CD4-positive, alpha-beta memory T cell (primary cell): Measurements from ENCODE around the gene ZBTB4. TPM values are rescaled to one million over a fixed set of nuclear protein-coding genes. Genes with fewer than 3 reads are reported as not detected.

ENCODE experiments used
- CTCF ChIA-PET: fragments of 350-600 bp; sonication (Branson Sonifier 250); formaldehyde crosslinking; loops from one replicate; lab custom pipeline; 2021; ENCODE audit warnings: inconsistent platforms; ENCODE audit not compliant: partially characterized antibody; lab: Charles Lee
- POLR2A ChIA-PET: fragments of 350-600 bp; sonication (Branson Sonifier 250); formaldehyde crosslinking; loops from one replicate; lab custom pipeline; 2021; ENCODE audit not compliant: partially characterized antibody; lab: Charles Lee
- DNase-seq, 5 donors: peaks; one replicate each; pipeline versions ENCODE4 v3.0.0 to v3.0.0-alpha.2; 2020 to 2022; ENCODE audit warnings: mixed read lengths in 1 of 5
- H3K27ac ChIP-seq: one replicate; pipeline ENCODE4 v1.7.0; 2013; ENCODE audit warnings: low read depth, low read length
- H3K27me3 ChIP-seq: 2 replicates; pipeline ENCODE4 v1.7.0; 2013; ENCODE audit warnings: mild to moderate bottlenecking, low read length, moderate library complexity; ENCODE audit not compliant: insufficient read depth
- H3K36me3 ChIP-seq: 2 replicates; pipeline ENCODE4 v1.7.0; 2013; ENCODE audit warnings: mild to moderate bottlenecking, low read length, moderate library complexity; ENCODE audit not compliant: insufficient read depth
- H3K4me1 ChIP-seq: 2 replicates; pipeline ENCODE4 v1.7.0; 2013; ENCODE audit warnings: mild to moderate bottlenecking, low read length, moderate library complexity; ENCODE audit not compliant: insufficient read depth
- H3K4me3 ChIP-seq, 2 donors: one replicate each; pipeline ENCODE4 v1.7.0; 2013; ENCODE audit warnings: low read length in 2 of 2, mild to moderate bottlenecking in 1 of 2
- H3K9me3 ChIP-seq, 2 donors: one replicate each; pipeline ENCODE4 v1.7.0; 2013; ENCODE audit warnings: low read length in 2 of 2, control low read depth in 1 of 2; ENCODE audit not compliant: control insufficient read depth in 1 of 2
- H3K27ac Mint-ChIP-seq, 7 donors: one replicate each; pipeline ENCODE4 v1.8.0; 2020 to 2021; ENCODE audit warnings: mixed read lengths in 7 of 7, mild to moderate bottlenecking in 6 of 7, inconsistent platforms in 3 of 7, moderate library complexity in 3 of 7
- H3K27me3 Mint-ChIP-seq, 2 donors: one replicate each; pipeline ENCODE4 v1.8.0; 2020 to 2021; ENCODE audit warnings: mixed read lengths in 2 of 2
- H3K36me3 Mint-ChIP-seq, 2 donors: one replicate each; pipeline ENCODE4 v1.8.0; 2020 to 2021; ENCODE audit warnings: mixed read lengths in 2 of 2, inconsistent platforms in 1 of 2, mild to moderate bottlenecking in 1 of 2
- H3K4me1 Mint-ChIP-seq, 4 donors: one replicate each; pipeline ENCODE4 v1.8.0; 2020 to 2021; ENCODE audit warnings: mixed read lengths in 4 of 4, mild to moderate bottlenecking in 1 of 4
- H3K4me3 Mint-ChIP-seq, 8 donors: one replicate each; pipeline ENCODE4 v1.8.0; 2020 to 2021; ENCODE audit warnings: mixed read lengths in 8 of 8, mild to moderate bottlenecking in 7 of 8, moderate library complexity in 6 of 8, inconsistent platforms in 3 of 8
- H3K9me3 Mint-ChIP-seq, 8 donors: one replicate each; pipeline ENCODE4 v1.8.0; 2020 to 2021; ENCODE audit warnings: mixed read lengths in 8 of 8, mild to moderate bottlenecking in 5 of 8, inconsistent platforms in 3 of 8, moderate library complexity in 1 of 8
- intact Hi-C: fragments of 100-400 bp; cut with micrococcal nuclease; formaldehyde crosslinking; loops from one replicate; pipeline ENCODE4 v1.15.1; 2023
- polyA plus RNA-seq, 2 donors: library from polyadenylated mRNA; unstranded; fragments of 300-500 nt; fragmentation: Illumina TruSeq; gene quantifications; one replicate each; pipeline ENCODE4 v1.2.3, GENCODE V29; 2021
- total RNA-seq, 2 experiments: library from RNA; stranded (reverse); gene quantifications; one replicate each; pipeline ENCODE4 v1.2.3, GENCODE V29; 2021

ZBTB4 gene
- total and polyA plus RNA-seq, 4 experiments from 2014 or later, result 4.6 to 75.7 (median 48.2) TPM

DNA sequence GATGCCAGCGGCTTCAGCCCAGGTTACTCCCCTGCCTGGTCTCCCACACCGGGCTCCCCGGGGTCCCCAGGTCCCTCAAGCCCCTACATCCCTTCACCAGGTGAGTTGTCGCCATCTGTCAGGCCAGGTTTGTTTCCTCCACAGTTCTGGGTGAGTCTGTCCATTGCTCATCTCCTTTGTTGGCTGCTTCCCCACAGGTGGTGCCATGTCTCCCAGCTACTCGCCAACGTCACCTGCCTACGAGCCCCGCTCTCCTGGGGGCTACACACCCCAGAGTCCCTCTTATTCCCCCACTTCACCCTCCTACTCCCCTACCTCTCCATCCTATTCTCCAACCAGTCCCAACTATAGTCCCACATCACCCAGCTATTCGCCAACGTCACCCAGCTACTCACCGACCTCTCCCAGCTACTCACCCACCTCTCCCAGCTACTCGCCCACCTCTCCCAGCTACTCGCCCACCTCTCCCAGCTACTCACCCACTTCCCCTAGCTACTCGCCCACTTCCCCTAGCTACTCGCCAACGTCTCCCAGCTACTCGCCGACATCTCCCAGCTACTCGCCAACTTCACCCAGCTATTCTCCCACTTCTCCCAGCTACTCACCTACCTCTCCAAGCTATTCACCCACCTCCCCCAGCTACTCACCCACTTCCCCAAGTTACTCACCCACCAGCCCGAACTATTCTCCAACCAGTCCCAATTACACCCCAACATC lies 33.6 kb upstream of the ZBTB4 start:
- H3K27me3 Mint-ChIP-seq, result no peaks in the 10 kb centered on the region
- no peak overlapping the region for H3K27ac ChIP-seq
- intact Hi-C loops, result no loop called here
- ChIA-PET POLR2A (interaction anchor here (0.7 to 4.8 kb wide), 10 partner anchors 10 to 173 kb away, joined by 3 to 40 read pairs (median 4); partner anchors contain the start of genes POLR2A, SENP3 and ZBTB4), CTCF (interaction anchor here (0.6 to 6.9 kb wide), 21 partner anchors 9 to 233 kb away, joined by 3 to 173 read pairs (median 6); partner anchors contain the start of genes SENP3, SOX15, TMEM102 and TNFSF12)
- peak overlapping the region in 3 of 7 donors; percentile 43 to 59 (median 52) for H3K27ac Mint-ChIP-seq
- H3K9me3 Mint-ChIP-seq, result no peaks in the 10 kb centered on the region
- H3K4me1 Mint-ChIP-seq, result peaks cover 0 to 2% (median under 1%) of the 10 kb centered on the region in 4 donors
- no peaks in the 10 kb centered on the region for H3K27me3 ChIP-seq
- peaks cover 46 to 67% of the 10 kb centered on the region in 2 donors for H3K36me3 Mint-ChIP-seq
- no peaks in the 10 kb centered on the region for H3K9me3 ChIP-seq
- no peak for DNase-seq
- H3K4me3 Mint-ChIP-seq, result no peak overlapping the region
- H3K4me3 ChIP-seq, result no peak overlapping the region
- H3K36me3 ChIP-seq, result peaks cover 54% of the 10 kb centered on the region
- no peaks in the 10 kb centered on the region for H3K4me1 ChIP-seq

DNA sequence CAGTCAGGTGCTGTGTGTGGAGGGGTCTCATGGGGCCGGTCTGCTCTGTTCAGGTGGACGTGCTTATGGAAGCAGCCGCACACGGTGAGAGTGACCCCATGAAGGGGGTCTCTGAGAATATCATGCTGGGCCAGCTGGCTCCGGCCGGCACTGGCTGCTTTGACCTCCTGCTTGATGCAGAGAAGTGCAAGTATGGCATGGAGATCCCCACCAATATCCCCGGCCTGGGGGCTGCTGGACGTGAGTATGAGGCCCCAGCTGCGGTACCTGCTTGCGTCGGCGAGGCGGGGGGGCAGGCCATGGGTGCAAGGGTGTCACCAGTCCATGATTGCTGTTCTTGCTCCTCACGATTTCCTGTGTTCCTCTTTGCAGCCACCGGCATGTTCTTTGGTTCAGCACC lies 32.7 kb upstream of the ZBTB4 start:
- Histone ChIP-seq H3K27ac (no peak overlapping the region), H3K4me1 (no peaks in the 10 kb centered on the region), H3K27me3 (no peaks in the 10 kb centered on the region), H3K36me3 (peaks cover 54% of the 10 kb centered on the region), H3K9me3 (no peaks in the 10 kb centered on the region), H3K4me3 (no peak overlapping the region)
- Mint-ChIP-seq H3K9me3 (no peaks in the 10 kb centered on the region), H3K36me3 (peaks cover 48 to 73% of the 10 kb centered on the region in 2 donors), H3K27me3 (no peaks in the 10 kb centered on the region), H3K4me3 (no peak overlapping the region), H3K27ac (peak overlapping the region in 1 of 7 donors; percentile 43), H3K4me1 (peaks cover 0 to 2% (median under 1%) of the 10 kb centered on the region in 4 donors)
- DNase-seq, result no peak
- ChIA-PET POLR2A (interaction anchor here (1.0 to 1.6 kb wide), 2 partner anchors 57 to 75 kb away, joined by 3 read pairs; no protein-coding TSS in a partner anchor), CTCF (interaction anchor here (1.4 to 6.9 kb wide), 4 partner anchors 15 to 48 kb away, joined by 5 to 173 read pairs (median 27); partner anchors contain the start of genes SENP3, TNFSF12 and TNFSF13)
- intact Hi-C loops, result no loop called here

DNA sequence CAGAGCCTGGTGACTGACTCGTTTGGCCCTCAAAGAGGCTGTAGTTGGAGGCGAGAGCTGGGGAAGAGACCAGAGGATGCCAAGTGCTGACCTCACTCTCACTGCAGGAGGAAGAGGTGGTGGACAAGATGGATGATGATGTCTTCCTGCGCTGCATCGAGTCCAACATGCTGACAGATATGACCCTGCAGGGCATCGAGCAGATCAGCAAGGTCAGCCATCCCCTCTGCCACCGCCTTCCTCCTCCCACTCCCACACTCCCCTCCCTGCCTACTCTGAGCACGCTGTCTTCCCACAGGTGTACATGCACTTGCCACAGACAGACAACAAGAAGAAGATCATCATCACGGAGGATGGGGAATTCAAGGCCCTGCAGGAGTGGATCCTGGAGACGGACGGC lies 31.7 kb upstream of the ZBTB4 start:
- Histone ChIP-seq H3K27me3 (no peaks in the 10 kb centered on the region), H3K27ac (no peak overlapping the region), H3K4me3 (no peak overlapping the region), H3K9me3 (no peaks in the 10 kb centered on the region), H3K36me3 (peaks cover 58% of the 10 kb centered on the region), H3K4me1 (no peaks in the 10 kb centered on the region)
- ChIA-PET CTCF (interaction anchor here (0.8 to 6.9 kb wide), 2 partner anchors 49 to 177 kb away, joined by 3 to 173 read pairs; partner anchors contain the start of genes SENP3, TNFSF13 and TP53), POLR2A (interaction anchor here (1.0 kb wide), 1 partner anchor 74 kb away, joined by 3 read pairs; no protein-coding TSS in a partner anchor)
- Mint-ChIP-seq H3K9me3 (no peaks in the 10 kb centered on the region), H3K27ac (peak overlapping the region in 2 of 7 donors; percentile 30 to 43), H3K4me3 (no peak overlapping the region), H3K36me3 (peaks cover 48 to 81% of the 10 kb centered on the region in 2 donors), H3K4me1 (peaks cover 0 to 2% (median under 1%) of the 10 kb centered on the region in 4 donors), H3K27me3 (no peaks in the 10 kb centered on the region)
- no peak for DNase-seq
- intact Hi-C loops, result no loop called here

- peak overlapping the region in 1 of 7 donors; percentile 75 for H3K27ac Mint-ChIP-seq
- H3K4me1 Mint-ChIP-seq, result peaks cover 0 to 2% (median under 1%) of the 10 kb centered on the region in 4 donors
- ChIA-PET POLR2A (no interaction called here), CTCF (no interaction called here)
- H3K36me3 ChIP-seq, result peaks cover 64% of the 10 kb centered on the region
- no peaks in the 10 kb centered on the region for H3K9me3 Mint-ChIP-seq
- H3K4me3 ChIP-seq, result no peak overlapping the region
- no peak for DNase-seq
- H3K27ac ChIP-seq, result no peak overlapping the region
- H3K27me3 ChIP-seq, result no peaks in the 10 kb centered on the region
- H3K4me3 Mint-ChIP-seq, result no peak overlapping the region
- H3K27me3 Mint-ChIP-seq, result no peaks in the 10 kb centered on the region
- intact Hi-C loops, result no loop called here
- no peaks in the 10 kb centered on the region for H3K4me1 ChIP-seq
- H3K9me3 ChIP-seq, result no peaks in the 10 kb centered on the region
- peaks cover 51 to 90% of the 10 kb centered on the region in 2 donors for H3K36me3 Mint-ChIP-seq
Observed at GRCh38 chr17:7509937-7510336, 30.5 kb upstream of the ZBTB4 start.

- no peak for DNase-seq
- Mint-ChIP-seq H3K9me3 (no peaks in the 10 kb centered on the region), H3K27me3 (no peaks in the 10 kb centered on the region), H3K27ac (peak overlapping the region in 2 of 7 donors; percentile 35 to 75), H3K4me3 (no peak overlapping the region), H3K36me3 (peaks cover 54 to 89% of the 10 kb centered on the region in 2 donors), H3K4me1 (peaks cover 0 to 1% (median 0%) of the 10 kb centered on the region in 4 donors)
- H3K4me3 ChIP-seq, result no peak overlapping the region
- POLR2A ChIA-PET, result interaction anchor here (0.5 to 1.5 kb wide), 2 partner anchors 22 to 56 kb away, joined by 3 to 4 read pairs; no protein-coding TSS in a partner anchor
- peaks cover 69% of the 10 kb centered on the region for H3K36me3 ChIP-seq
- no peaks in the 10 kb centered on the region for H3K4me1 ChIP-seq
- intact Hi-C loops, result no loop called here
- no peaks in the 10 kb centered on the region for H3K9me3 ChIP-seq
- H3K27ac ChIP-seq, result no peak overlapping the region
- CTCF ChIA-PET, result interaction anchor here (1.3 kb wide), 1 partner anchor 52 kb away, joined by 5 read pairs; the partner anchor contains the start of gene SENP3
- H3K27me3 ChIP-seq, result no peaks in the 10 kb centered on the region
Observed at GRCh38 chr17:7508846-7509245, 29.4 kb upstream of the ZBTB4 start.

DNA sequence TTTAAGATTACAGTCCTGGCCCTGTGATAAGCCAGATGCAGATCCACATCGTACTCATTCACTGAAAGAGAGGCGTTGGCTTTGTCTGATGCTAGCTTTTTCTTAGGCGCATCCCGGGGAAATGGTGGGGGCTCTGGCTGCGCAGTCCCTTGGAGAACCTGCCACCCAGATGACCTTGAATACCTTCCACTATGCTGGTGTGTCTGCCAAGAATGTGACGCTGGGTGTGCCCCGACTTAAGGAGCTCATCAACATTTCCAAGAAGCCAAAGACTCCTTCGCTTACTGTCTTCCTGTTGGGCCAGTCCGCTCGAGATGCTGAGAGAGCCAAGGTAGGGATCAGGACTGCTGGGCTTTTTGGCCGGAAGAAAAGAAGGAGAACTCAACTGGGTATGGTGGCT lies 28.7 kb upstream of the ZBTB4 start:
- POLR2A ChIA-PET, result interaction anchor here (0.9 to 1.5 kb wide), 2 partner anchors 21 to 24 kb away, joined by 3 to 4 read pairs; no protein-coding TSS in a partner anchor
- no peaks in the 10 kb centered on the region for H3K9me3 ChIP-seq
- no peak for DNase-seq
- H3K4me3 Mint-ChIP-seq, result no peak overlapping the region
- peaks cover 69% of the 10 kb centered on the region for H3K36me3 ChIP-seq
- H3K27me3 Mint-ChIP-seq, result no peaks in the 10 kb centered on the region
- no peaks in the 10 kb centered on the region for H3K27me3 ChIP-seq
- intact Hi-C loops, result no loop called here
- H3K36me3 Mint-ChIP-seq, result peaks cover 56 to 89% of the 10 kb centered on the region in 2 donors
- no peaks in the 10 kb centered on the region for H3K4me1 ChIP-seq
- no peak overlapping the region for H3K4me3 ChIP-seq
- no peak overlapping the region for H3K27ac ChIP-seq
- H3K4me1 Mint-ChIP-seq, result peaks cover 0 to 1% (median 0%) of the 10 kb centered on the region in 4 donors
- peak overlapping the region in 1 of 7 donors; percentile 75 for H3K27ac Mint-ChIP-seq
- H3K9me3 Mint-ChIP-seq, result no peaks in the 10 kb centered on the region
- CTCF ChIA-PET, result interaction anchor here (0.8 to 1.9 kb wide), 5 partner anchors 8 to 150 kb away, joined by 3 to 7 read pairs (median 5); partner anchors contain the start of gene SENP3
